ENCODE results near the gene DCAF10. TPM values are rescaled to one million over a fixed set of nuclear protein-coding genes. Genes with fewer than 3 reads are reported as not detected.

DCAF10 gene
- total and polyA plus RNA-seq, 2 of the 13 experiments (the other 11 are each of a cell fraction or from before 2014, with no cell fraction given): 9.2 to 20.3 TPM

- Histone ChIP-seq H3K4me3 (replicated peaks in 1 of 3; ENCODE audit: insufficient read depth in 1 of 3, low read depth in 2 of 3, low read length in 3 of 3) (no peak overlapping the region), H3K79me2 (ENCODE audit: insufficient read depth, low read length) (peaks cover 22% of the 10 kb centered on the region), H3K4me1 (ENCODE audit: insufficient read depth, low read length) (peaks cover 18% of the 10 kb centered on the region), H3K9me3 (ENCODE audit: low read length) (no peaks in the 10 kb centered on the region), H3K36me3 (replicated peaks in 1 of 2; ENCODE audit: control insufficient read depth in 1 of 2, insufficient read depth in 2 of 2, low read length in 2 of 2) (peaks cover 3 to 30% of the 10 kb centered on the region in 2 experiments; a peak in 4 of 5 replicates), H3K27me3 (ENCODE audit: control insufficient read depth in 1 of 2, insufficient read depth in 2 of 2, low read length in 2 of 2) (no peaks in the 10 kb centered on the region; a peak in 1 of 5 replicates), H3K27ac (ENCODE audit: extremely low read length, insufficient read depth, low read length) (no peak overlapping the region), H4K20me1 (ENCODE audit: insufficient read depth, low read length) (no peaks in the 10 kb centered on the region), H2AFZ (ENCODE audit: low read length) (no peak overlapping the region), H3K4me2 (ENCODE audit: low read depth, low read length) (no peak overlapping the region), H3K9ac (ENCODE audit: insufficient read depth, low read depth, low read length) (no peak overlapping the region)
- FAIRE-seq (no peak), DNase-seq (ENCODE audit: low spot score) (no peak), ATAC-seq (no peak)
- intact Hi-C loops (cut with micrococcal nuclease; ENCODE audit: unreplicated experiment) (no loop called here), in situ Hi-C loops (cut with HindIII; ENCODE audit: extremely low pct_ligation_motif_present, low pct_unique_long_range_greater_than_20kb) (no loop called here)
- BruUV-seq (replicated peaks): no TSS peak
- TF ChIP-seq HNRNPH1 (optimal IDR thresholded peaks at IDR 0.05; ENCODE audit: low read depth, low read length) (no peak), SNAPC2 (CRISPR knock-in tag; IDR thresholded peaks at IDR 0.05) (no peak), ZNF225 (CRISPR knock-in tag; IDR thresholded peaks at IDR 0.05) (no peak), ZFX (CRISPR knock-in tag; IDR thresholded peaks at IDR 0.05; ENCODE audit: low read depth) (no peak), ZNF335 (CRISPR knock-in tag; IDR thresholded peaks at IDR 0.05) (no peak), NFE2 (CRISPR knock-in tag; IDR thresholded peaks at IDR 0.05) (no peak), SMAD1 (CRISPR knock-in tag; IDR thresholded peaks at IDR 0.05; ENCODE audit: borderline replicate concordance, low read depth) (no peak), ZNF317 (CRISPR knock-in tag; IDR thresholded peaks at IDR 0.05) (no peak), ZNF18 (CRISPR knock-in tag; IDR thresholded peaks at IDR 0.05; ENCODE audit: insufficient replicate concordance) (no peak), ZNF451 (CRISPR knock-in tag; IDR thresholded peaks at IDR 0.05) (no peak), KLF13 (CRISPR knock-in tag; IDR thresholded peaks at IDR 0.05) (no peak), ZNF598 (CRISPR knock-in tag; IDR thresholded peaks at IDR 0.05; ENCODE audit: borderline replicate concordance) (no peak), CBX1 (IDR thresholded peaks at IDR 0.05; ENCODE audit: low read depth) (no peak)
- TF ChIP-seq, protein P1, sequence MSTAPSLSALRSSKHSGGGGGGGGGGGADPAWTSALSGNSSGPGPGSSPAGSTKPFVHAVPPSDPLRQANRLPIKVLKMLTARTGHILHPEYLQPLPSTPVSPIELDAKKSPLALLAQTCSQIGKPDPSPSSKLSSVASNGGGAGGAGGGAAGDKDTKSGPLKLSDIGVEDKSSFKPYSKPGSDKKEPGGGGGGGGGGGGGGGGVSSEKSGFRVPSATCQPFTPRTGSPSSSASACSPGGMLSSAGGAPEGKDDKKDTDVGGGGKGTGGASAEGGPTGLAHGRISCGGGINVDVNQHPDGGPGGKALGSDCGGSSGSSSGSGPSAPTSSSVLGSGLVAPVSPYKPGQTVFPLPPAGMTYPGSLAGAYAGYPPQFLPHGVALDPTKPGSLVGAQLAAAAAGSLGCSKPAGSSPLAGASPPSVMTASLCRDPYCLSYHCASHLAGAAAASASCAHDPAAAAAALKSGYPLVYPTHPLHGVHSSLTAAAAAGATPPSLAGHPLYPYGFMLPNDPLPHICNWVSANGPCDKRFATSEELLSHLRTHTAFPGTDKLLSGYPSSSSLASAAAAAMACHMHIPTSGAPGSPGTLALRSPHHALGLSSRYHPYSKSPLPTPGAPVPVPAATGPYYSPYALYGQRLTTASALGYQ (CRISPR knock-in tag; IDR thresholded peaks at IDR 0.05): no peak
- ChIA-PET POLR2A (no interaction called here), CTCF (ENCODE audit: low intra/inter-chr PET ratio, low total read pairs) (no interaction called here)
- WGBS (ENCODE audit: low lambda C conversion rate): 99% methylated on average over 2 of the region's 2 CpGs
Observed at GRCh38 chr9:37899041-37899440, 98.4 kb downstream of the DCAF10 start.

Measured in HepG2 (cell line).